ENCODE results near the gene PPM1B. TPM values are rescaled to one million over a fixed set of nuclear protein-coding genes. Genes with fewer than 3 reads are reported as not detected.

Gene PPM1B
- total and polyA plus RNA-seq, 2 of the 13 experiments (the other 11 are each of a cell fraction or from before 2014, with no cell fraction given) = 24.4 to 25.0 TPM

DNA sequence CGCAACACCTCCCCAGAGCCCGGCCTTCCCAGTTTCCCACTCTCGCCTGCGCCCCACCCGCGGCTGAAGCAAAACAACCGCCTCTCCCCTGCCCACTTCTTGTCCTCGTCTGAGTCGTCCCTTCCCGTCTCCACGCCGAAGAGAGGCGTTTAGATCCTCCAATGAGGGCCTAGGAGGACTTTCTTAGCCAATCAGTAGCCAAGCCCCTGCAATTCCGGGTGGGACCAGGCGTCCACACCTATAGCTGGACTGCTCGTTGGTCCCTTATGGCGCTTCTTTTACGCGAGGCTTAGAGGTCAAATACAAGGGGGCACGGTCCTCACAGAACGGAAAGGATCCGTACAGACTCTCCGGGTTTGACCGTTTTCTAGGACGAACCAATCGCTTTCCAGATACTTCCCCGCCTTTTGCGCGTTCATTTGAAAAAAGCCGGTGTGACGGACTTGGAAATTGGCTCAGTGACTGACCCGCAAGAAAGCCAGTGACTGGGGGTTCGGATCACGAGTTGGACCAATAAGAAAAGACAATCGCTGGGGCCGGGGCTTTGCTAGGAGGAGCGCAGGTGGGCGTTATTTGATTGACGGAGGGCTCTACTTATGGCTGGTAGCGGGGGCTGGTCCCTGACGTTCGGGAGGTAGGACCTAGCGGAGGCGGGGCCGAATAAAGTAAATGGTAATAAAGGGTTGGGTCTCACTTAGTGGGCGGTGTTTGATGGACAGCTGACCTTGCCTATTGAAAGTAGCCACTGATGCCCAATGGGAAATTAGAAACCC, 581 bp upstream of the PPM1B start (continued):
- TF ChIP-seq, protein P1, sequence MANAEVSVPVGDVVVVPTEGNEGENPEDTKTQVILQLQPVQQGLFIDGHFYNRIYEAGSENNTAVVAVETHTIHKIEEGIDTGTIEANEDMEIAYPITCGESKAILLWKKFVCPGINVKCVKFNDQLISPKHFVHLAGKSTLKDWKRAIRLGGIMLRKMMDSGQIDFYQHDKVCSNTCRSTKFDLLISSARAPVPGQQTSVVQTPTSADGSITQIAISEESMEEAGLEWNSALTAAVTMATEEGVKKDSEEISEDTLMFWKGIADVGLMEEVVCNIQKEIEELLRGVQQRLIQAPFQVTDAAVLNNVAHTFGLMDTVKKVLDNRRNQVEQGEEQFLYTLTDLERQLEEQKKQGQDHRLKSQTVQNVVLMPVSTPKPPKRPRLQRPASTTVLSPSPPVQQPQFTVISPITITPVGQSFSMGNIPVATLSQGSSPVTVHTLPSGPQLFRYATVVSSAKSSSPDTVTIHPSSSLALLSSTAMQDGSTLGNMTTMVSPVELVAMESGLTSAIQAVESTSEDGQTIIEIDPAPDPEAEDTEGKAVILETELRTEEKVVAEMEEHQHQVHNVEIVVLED (CRISPR knock-in tag; IDR thresholded peaks at IDR 0.05; ENCODE audit: borderline replicate concordance) = peak; percentile 79
- TF ChIP-seq POGK (CRISPR knock-in tag; conservative IDR thresholded peaks at IDR 0.05) = peak; percentile 84
- no peak for TF ChIP-seq ZNF383 (CRISPR knock-in tag; IDR thresholded peaks at IDR 0.05; ENCODE audit: borderline replicate concordance)
- TF ChIP-seq, protein P2, sequence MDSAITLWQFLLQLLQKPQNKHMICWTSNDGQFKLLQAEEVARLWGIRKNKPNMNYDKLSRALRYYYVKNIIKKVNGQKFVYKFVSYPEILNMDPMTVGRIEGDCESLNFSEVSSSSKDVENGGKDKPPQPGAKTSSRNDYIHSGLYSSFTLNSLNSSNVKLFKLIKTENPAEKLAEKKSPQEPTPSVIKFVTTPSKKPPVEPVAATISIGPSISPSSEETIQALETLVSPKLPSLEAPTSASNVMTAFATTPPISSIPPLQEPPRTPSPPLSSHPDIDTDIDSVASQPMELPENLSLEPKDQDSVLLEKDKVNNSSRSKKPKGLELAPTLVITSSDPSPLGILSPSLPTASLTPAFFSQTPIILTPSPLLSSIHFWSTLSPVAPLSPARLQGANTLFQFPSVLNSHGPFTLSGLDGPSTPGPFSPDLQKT (CRISPR knock-in tag; IDR thresholded peaks at IDR 0.05; ENCODE audit: borderline replicate concordance) = no peak
- no peak for TF ChIP-seq SMAD9 (CRISPR knock-in tag; IDR thresholded peaks at IDR 0.05)
- TF ChIP-seq, protein P3, sequence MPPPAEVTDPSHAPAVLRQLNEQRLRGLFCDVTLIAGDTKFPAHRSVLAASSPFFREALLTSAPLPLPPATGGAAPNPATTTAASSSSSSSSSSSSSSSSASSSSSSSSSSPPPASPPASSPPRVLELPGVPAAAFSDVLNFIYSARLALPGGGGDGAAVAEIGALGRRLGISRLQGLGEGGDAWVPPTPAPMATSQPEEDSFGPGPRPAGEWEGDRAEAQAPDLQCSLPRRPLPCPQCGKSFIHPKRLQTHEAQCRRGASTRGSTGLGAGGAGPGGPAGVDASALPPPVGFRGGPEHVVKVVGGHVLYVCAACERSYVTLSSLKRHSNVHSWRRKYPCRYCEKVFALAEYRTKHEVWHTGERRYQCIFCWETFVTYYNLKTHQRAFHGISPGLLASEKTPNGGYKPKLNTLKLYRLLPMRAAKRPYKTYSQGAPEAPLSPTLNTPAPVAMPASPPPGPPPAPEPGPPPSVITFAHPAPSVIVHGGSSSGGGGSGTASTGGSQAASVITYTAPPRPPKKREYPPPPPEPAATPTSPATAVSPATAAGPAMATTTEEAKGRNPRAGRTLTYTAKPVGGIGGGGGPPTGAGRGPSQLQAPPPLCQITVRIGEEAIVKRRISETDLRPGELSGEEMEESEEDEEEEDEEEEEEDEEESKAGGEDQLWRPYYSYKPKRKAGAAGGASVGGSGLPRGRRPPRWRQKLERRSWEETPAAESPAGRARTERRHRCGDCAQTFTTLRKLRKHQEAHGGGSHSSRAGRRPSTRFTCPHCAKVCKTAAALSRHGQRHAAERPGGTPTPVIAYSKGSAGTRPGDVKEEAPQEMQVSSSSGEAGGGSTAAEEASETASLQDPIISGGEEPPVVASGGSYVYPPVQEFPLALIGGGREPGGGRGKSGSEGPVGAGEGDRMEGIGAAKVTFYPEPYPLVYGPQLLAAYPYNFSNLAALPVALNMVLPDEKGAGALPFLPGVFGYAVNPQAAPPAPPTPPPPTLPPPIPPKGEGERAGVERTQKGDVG (CRISPR knock-in tag; IDR thresholded peaks at IDR 0.05; ENCODE audit: borderline replicate concordance) = peak; percentile 75; the same call in 1 of the 2 replicates
- TF ChIP-seq, protein P4, sequence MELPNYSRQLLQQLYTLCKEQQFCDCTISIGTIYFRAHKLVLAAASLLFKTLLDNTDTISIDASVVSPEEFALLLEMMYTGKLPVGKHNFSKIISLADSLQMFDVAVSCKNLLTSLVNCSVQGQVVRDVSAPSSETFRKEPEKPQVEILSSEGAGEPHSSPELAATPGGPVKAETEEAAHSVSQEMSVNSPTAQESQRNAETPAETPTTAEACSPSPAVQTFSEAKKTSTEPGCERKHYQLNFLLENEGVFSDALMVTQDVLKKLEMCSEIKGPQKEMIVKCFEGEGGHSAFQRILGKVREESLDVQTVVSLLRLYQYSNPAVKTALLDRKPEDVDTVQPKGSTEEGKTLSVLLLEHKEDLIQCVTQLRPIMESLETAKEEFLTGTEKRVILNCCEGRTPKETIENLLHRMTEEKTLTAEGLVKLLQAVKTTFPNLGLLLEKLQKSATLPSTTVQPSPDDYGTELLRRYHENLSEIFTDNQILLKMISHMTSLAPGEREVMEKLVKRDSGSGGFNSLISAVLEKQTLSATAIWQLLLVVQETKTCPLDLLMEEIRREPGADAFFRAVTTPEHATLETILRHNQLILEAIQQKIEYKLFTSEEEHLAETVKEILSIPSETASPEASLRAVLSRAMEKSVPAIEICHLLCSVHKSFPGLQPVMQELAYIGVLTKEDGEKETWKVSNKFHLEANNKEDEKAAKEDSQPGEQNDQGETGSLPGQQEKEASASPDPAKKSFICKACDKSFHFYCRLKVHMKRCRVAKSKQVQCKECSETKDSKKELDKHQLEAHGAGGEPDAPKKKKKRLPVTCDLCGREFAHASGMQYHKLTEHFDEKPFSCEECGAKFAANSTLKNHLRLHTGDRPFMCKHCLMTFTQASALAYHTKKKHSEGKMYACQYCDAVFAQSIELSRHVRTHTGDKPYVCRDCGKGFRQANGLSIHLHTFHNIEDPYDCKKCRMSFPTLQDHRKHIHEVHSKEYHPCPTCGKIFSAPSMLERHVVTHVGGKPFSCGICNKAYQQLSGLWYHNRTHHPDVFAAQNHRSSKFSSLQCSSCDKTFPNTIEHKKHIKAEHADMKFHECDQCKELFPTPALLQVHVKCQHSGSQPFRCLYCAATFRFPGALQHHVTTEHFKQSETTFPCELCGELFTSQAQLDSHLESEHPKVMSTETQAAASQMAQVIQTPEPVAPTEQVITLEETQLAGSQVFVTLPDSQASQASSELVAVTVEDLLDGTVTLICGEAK (IDR thresholded peaks at IDR 0.05) = no peak
- TF ChIP-seq, protein P4 (CRISPR knock-in tag; IDR thresholded peaks at IDR 0.05) = no peak; the same call in 1 of the 2 replicates
